Measurements from ENCODE around the gene MMP25.

GRCh38 chr16:3023669-3024478 is 22.5 kb upstream of the MMP25 start, which contains the start of the genes HCFC1R1 and THOC6:
- no peak for TF ChIP-seq CTCF (IDR thresholded peaks at IDR 0.05; ENCODE audit: insufficient read depth, low read length, poor library complexity, severe bottlenecking)
- no peak for TF ChIP-seq EZH2phosphoT487 (conservative IDR thresholded peaks at IDR 0.05; ENCODE audit: low read length)
